H9 (cell line): ENCODE data around the gene BRSK1. TPM values are rescaled to one million over a fixed set of nuclear protein-coding genes. Genes with fewer than 3 reads are reported as not detected.

Experiments
- DNase-seq: peaks from one replicate; pipeline ENCODE4 v3.0.0-alpha.2; 2017
- H2AFZ ChIP-seq: one replicate; pipeline ENCODE4 v1.6.1; 2013; ENCODE audit warnings: mild to moderate bottlenecking, low read length, control low read depth, moderate library complexity
- H2AK5ac ChIP-seq: 2 replicates; pipeline ENCODE4 v1.6.1; 2013; ENCODE audit warnings: low read length, control low read depth, mixed read lengths; ENCODE audit not compliant: insufficient read length
- H2BK120ac ChIP-seq: one replicate; pipeline ENCODE4 v1.6.1; 2013; ENCODE audit warnings: low read depth, mild to moderate bottlenecking, low read length, control low read depth, inconsistent platforms; ENCODE audit not compliant: poor library complexity, severe bottlenecking
- H2BK12ac ChIP-seq: 2 replicates; pipeline ENCODE4 v1.6.1; 2013; ENCODE audit warnings: low read length, control low read depth, mixed read lengths, low read depth; ENCODE audit not compliant: insufficient read length
- H2BK15ac ChIP-seq: 2 replicates; pipeline ENCODE4 v1.6.1; 2013; ENCODE audit warnings: low read depth, low read length, control low read depth
- H2BK20ac ChIP-seq: one replicate; pipeline ENCODE4 v1.6.1; 2013; ENCODE audit warnings: low read depth, mild to moderate bottlenecking, low read length, control low read depth, inconsistent platforms; ENCODE audit not compliant: poor library complexity, severe bottlenecking
- H2BK5ac ChIP-seq: 2 replicates; pipeline ENCODE4 v1.6.1; 2013; ENCODE audit warnings: low read length, control low read depth, mixed read lengths; ENCODE audit not compliant: insufficient read length
- H3K14ac ChIP-seq: 2 replicates; pipeline ENCODE4 v1.6.1; 2013; ENCODE audit warnings: low read length, control low read depth; ENCODE audit not compliant: insufficient read depth
- H3K18ac ChIP-seq: 2 replicates; pipeline ENCODE4 v1.6.1; 2013; ENCODE audit warnings: low read depth, mild to moderate bottlenecking, mixed read lengths, low read length, control low read depth; ENCODE audit not compliant: insufficient read length
- H3K23ac ChIP-seq: 2 replicates; pipeline ENCODE4 v1.6.1; 2013; ENCODE audit warnings: low read length, control low read depth, mixed read lengths, low read depth; ENCODE audit not compliant: insufficient read length
- H3K23me2 ChIP-seq: 2 replicates; pipeline ENCODE4 v1.6.1; 2013; ENCODE audit warnings: low read depth, mild to moderate bottlenecking, mixed read lengths, low read length, control low read depth; ENCODE audit not compliant: insufficient read length, poor library complexity, severe bottlenecking
- H3K27ac ChIP-seq: 2 replicates; pipeline ENCODE4 v1.5.1; 2013; ENCODE audit warnings: low read length, control low read depth, mixed read lengths, low read depth; ENCODE audit not compliant: insufficient read length
- H3K27me3 ChIP-seq: 2 replicates; pipeline ENCODE4 v1.6.1; 2013; ENCODE audit warnings: low read length, control low read depth, inconsistent platforms; ENCODE audit not compliant: insufficient read depth
- H3K4ac ChIP-seq: 2 replicates; pipeline ENCODE4 v1.6.1; 2013; ENCODE audit warnings: low read depth, mild to moderate bottlenecking, control low read depth, inconsistent platforms, low read length, moderate library complexity
- H3K4me1 ChIP-seq: 2 replicates; pipeline ENCODE4 v1.6.1; 2013; ENCODE audit warnings: low read length, control low read depth, inconsistent platforms; ENCODE audit not compliant: insufficient read depth
- H3K4me2 ChIP-seq: 2 replicates; pipeline ENCODE4 v1.6.1; 2013; ENCODE audit warnings: low read length, control low read depth, mixed read lengths; ENCODE audit not compliant: insufficient read length, insufficient read depth
- H3K56ac ChIP-seq: 2 replicates; pipeline ENCODE4 v1.6.1; 2013; ENCODE audit warnings: low read depth, mild to moderate bottlenecking, mixed read lengths, low read length, control low read depth; ENCODE audit not compliant: insufficient read length
- H3K79me1 ChIP-seq: 2 replicates; pipeline ENCODE4 v1.6.1; 2013; ENCODE audit warnings: low read depth, mild to moderate bottlenecking, moderate library complexity, low read length, control low read depth, inconsistent platforms; ENCODE audit not compliant: insufficient read depth, poor library complexity, severe bottlenecking
- H3K79me2 ChIP-seq: 2 replicates; pipeline ENCODE4 v1.6.1; 2013; ENCODE audit warnings: low read length, control low read depth, inconsistent platforms; ENCODE audit not compliant: insufficient read depth
- H3K9ac ChIP-seq: 2 replicates; pipeline ENCODE4 v1.6.1; 2013; ENCODE audit warnings: low read length, control low read depth, mixed read lengths; ENCODE audit not compliant: insufficient read length; ENCODE audit errors: extremely low read depth
- H3K9me3 ChIP-seq: one replicate; pipeline ENCODE4 v1.6.1; 2013; ENCODE audit warnings: low read depth, low read length, inconsistent platforms; ENCODE audit not compliant: control insufficient read depth
- H3T11ph ChIP-seq: one replicate; pipeline ENCODE4 v1.6.1; 2013; ENCODE audit warnings: mild to moderate bottlenecking, low read length, control low read depth, inconsistent platforms
- H4K20me1 ChIP-seq: one replicate; pipeline ENCODE4 v1.6.1; 2013; ENCODE audit not compliant: control insufficient read depth, insufficient read length, insufficient read depth
- H4K5ac ChIP-seq: 2 replicates; pipeline ENCODE4 v1.6.1; 2013; ENCODE audit warnings: low read depth, mild to moderate bottlenecking, mixed read lengths, low read length, control low read depth; ENCODE audit not compliant: insufficient read length
- H4K8ac ChIP-seq: replicated peaks from 2 replicates; pipeline ENCODE4 v1.6.1; 2013; ENCODE audit warnings: low read length, control low read depth, mixed read lengths, low read depth; ENCODE audit not compliant: insufficient read length
- H4K91ac ChIP-seq: 2 replicates; pipeline ENCODE4 v1.6.1; 2013; ENCODE audit warnings: low read depth, mild to moderate bottlenecking, moderate library complexity, mixed read lengths, low read length, control low read depth; ENCODE audit not compliant: insufficient read length
- H3K27ac Mint-ChIP-seq, 3 experiments: 2 replicates in 2 of 3; 3 replicates in 1 of 3; pipeline ENCODE4 v1.8.0; 2020 to 2021; ENCODE audit warnings: mixed read lengths in 3 of 3, mild to moderate bottlenecking in 1 of 3, moderate library complexity in 1 of 3
- H3K27me3 Mint-ChIP-seq: 2 replicates; pipeline ENCODE4 v1.8.0; 2021; ENCODE audit warnings: low read depth, mild to moderate bottlenecking, moderate library complexity, mixed read lengths
- H3K36me3 Mint-ChIP-seq, 3 experiments: 2 replicates in 2 of 3; 3 replicates in 1 of 3; pipeline ENCODE4 v1.8.0; 2020 to 2021; ENCODE audit warnings: low read depth in 3 of 3, mixed read lengths in 3 of 3; ENCODE audit not compliant: insufficient read depth in 1 of 3
- H3K4me1 Mint-ChIP-seq, 2 experiments: 2 replicates each; pipeline ENCODE4 v1.8.0; 2020; ENCODE audit warnings: mixed read lengths in 2 of 2
- H3K4me3 Mint-ChIP-seq, 2 experiments: 2 replicates in 1 of 2; 3 replicates in 1 of 2; pipeline ENCODE4 v1.8.0; 2020 to 2021; ENCODE audit warnings: mild to moderate bottlenecking in 2 of 2, mixed read lengths in 2 of 2, moderate library complexity in 1 of 2
- H3K9me3 Mint-ChIP-seq, 2 experiments: 2 replicates in 1 of 2; 3 replicates in 1 of 2; pipeline ENCODE4 v1.8.0; 2020; ENCODE audit warnings: mild to moderate bottlenecking in 2 of 2, mixed read lengths in 2 of 2, moderate library complexity in 1 of 2
- WGBS: extraction: QIAGEN DNeasy Blood & Tissue Kit; methylation state at CpG from one replicate; pipeline ENCODE4 v1.1.7; 2013; ENCODE audit warnings: missing lambda C conversion rate, low lambda C conversion rate, mixed read lengths; ENCODE audit not compliant: insufficient read length; ENCODE audit errors: extremely low coverage; 5-methylcytosine and 5-hydroxymethylcytosine counted together
- total RNA-seq: library from RNA; stranded (reverse); gene quantifications from 2 replicates; pipeline ENCODE4 v1.2.1, GENCODE V29; 2021
- TF ChIP-seq, protein P1 (sequence below): fragments of 200-600 bp; sonication (generic); conservative IDR thresholded peaks from 3 replicates; pipeline ENCODE4 v1.8.0; 2021; ENCODE audit warnings: antibody characterized with exemption, mild to moderate bottlenecking

BRSK1 gene
- total RNA-seq, 1 experiment from 2014 or later, result 43.5 TPM

- Mint-ChIP-seq H3K27me3 (no peaks in the 10 kb centered on the region), H3K9me3 (no peaks in the 10 kb centered on the region)
- no peaks in the 10 kb centered on the region for H3K23me2 ChIP-seq
Measured at GRCh38 chr19:55241143-55241934, 42.5 kb upstream of the BRSK1 start.

More at GRCh38 chr19:55241143-55241934, 42.5 kb upstream of the BRSK1 start:
- Histone ChIP-seq H3K9me3 (no peaks in the 10 kb centered on the region), H2BK15ac (no peak overlapping the region), H2AK5ac (no peak overlapping the region), H3K4me1 (no peaks in the 10 kb centered on the region), H3K9ac (no peak overlapping the region), H2BK12ac (no peak overlapping the region), H4K20me1 (no peaks in the 10 kb centered on the region), H3T11ph (no peak overlapping the region), H3K23ac (no peak overlapping the region), H2BK5ac (no peak overlapping the region), H3K27me3 (no peaks in the 10 kb centered on the region), H3K56ac (no peak overlapping the region), H2BK120ac (no peak overlapping the region), H3K4me2 (no peak overlapping the region), H2BK20ac (no peak overlapping the region), H3K79me2 (no peaks in the 10 kb centered on the region), H3K79me1 (no peaks in the 10 kb centered on the region), H4K91ac (no peak overlapping the region), H3K18ac (no peak overlapping the region), H4K5ac (no peak overlapping the region), H3K27ac (no peak overlapping the region), H3K14ac (no peak overlapping the region), H2AFZ (no peak overlapping the region), H3K4ac (no peak overlapping the region), H4K8ac (no peak overlapping the region)
- Mint-ChIP-seq H3K36me3 (peaks cover 33 to 82% (median 78%) of the 10 kb centered on the region in 3 experiments; a peak in 6 of 7 replicates), H3K27ac (no peak overlapping the region; a peak in 1 of 7 replicates), H3K4me1 (no peaks in the 10 kb centered on the region), H3K4me3 (no peak overlapping the region)
- no peak for DNase-seq
- no CpG with 5 or more reads among the region's 37 CpGs for WGBS
- TF ChIP-seq, protein P1, sequence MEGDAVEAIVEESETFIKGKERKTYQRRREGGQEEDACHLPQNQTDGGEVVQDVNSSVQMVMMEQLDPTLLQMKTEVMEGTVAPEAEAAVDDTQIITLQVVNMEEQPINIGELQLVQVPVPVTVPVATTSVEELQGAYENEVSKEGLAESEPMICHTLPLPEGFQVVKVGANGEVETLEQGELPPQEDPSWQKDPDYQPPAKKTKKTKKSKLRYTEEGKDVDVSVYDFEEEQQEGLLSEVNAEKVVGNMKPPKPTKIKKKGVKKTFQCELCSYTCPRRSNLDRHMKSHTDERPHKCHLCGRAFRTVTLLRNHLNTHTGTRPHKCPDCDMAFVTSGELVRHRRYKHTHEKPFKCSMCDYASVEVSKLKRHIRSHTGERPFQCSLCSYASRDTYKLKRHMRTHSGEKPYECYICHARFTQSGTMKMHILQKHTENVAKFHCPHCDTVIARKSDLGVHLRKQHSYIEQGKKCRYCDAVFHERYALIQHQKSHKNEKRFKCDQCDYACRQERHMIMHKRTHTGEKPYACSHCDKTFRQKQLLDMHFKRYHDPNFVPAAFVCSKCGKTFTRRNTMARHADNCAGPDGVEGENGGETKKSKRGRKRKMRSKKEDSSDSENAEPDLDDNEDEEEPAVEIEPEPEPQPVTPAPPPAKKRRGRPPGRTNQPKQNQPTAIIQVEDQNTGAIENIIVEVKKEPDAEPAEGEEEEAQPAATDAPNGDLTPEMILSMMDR, result no peak
